ENCODE measurements around the gene TTLL11. TPM values are rescaled to one million over a fixed set of nuclear protein-coding genes. Genes with fewer than 3 reads are reported as not detected.

Gene TTLL11
- total and polyA plus RNA-seq, 4 donors: 1.4 to 4.5 (median 3.6) TPM

GRCh38 chr9:121945849-121946248 lies 147.3 kb downstream of the TTLL11 start:
- H3K27me3 ChIP-seq (ENCODE audit: control insufficient read depth in 4 of 4, insufficient read depth in 4 of 4, low read length in 3 of 4): no peaks in the 10 kb centered on the region
- WGBS: 92% methylated on average over 4 of the region's 4 CpGs
- H3K27ac ChIP-seq (ENCODE audit: low read depth in 1 of 2, low read length in 2 of 2): no peak overlapping the region
- H3K4me3 ChIP-seq (ENCODE audit: low read depth in 1 of 3, low read length in 3 of 3): no peak overlapping the region
- H3K9ac ChIP-seq (ENCODE audit: low read depth in 1 of 2, low read length in 2 of 2): no peak overlapping the region
- peaks cover 0 to 8% (median under 1%) of the 10 kb centered on the region in 4 donors for H3K4me1 ChIP-seq (ENCODE audit: control insufficient read depth in 4 of 4, insufficient read depth in 4 of 4, low read length in 3 of 4)
- no peak for DNase-seq (ENCODE audit: low spot score)
- H3K9me3 ChIP-seq (ENCODE audit: control insufficient read depth in 4 of 4, low read length in 3 of 4): no peaks in the 10 kb centered on the region
- no peaks in the 10 kb centered on the region for H3K36me3 ChIP-seq (ENCODE audit: control insufficient read depth in 4 of 4, insufficient read depth in 3 of 4, low read depth in 1 of 4, low read length in 3 of 4)
- TF ChIP-seq YY1 (IDR thresholded peaks at IDR 0.05) (no peak), EGR1 (IDR thresholded peaks at IDR 0.05; ENCODE audit: low read depth in 2 of 2) (no peak), RAD21 (IDR thresholded peaks at IDR 0.05) (no peak), SP1 (IDR thresholded peaks at IDR 0.05) (no peak), MAX (IDR thresholded peaks at IDR 0.05) (no peak), ZBTB33 (IDR thresholded peaks at IDR 0.05) (no peak), HNF4G (IDR thresholded peaks at IDR 0.05) (no peak), REST (IDR thresholded peaks at IDR 0.05) (no peak), TAF1 (conservative IDR thresholded peaks at IDR 0.05) (no peak), FOXA1 (IDR thresholded peaks at IDR 0.05) (no peak), CTCF (IDR thresholded peaks at IDR 0.05; ENCODE audit: low read depth, low read length, missing input control) (no peak), GABPA (IDR thresholded peaks at IDR 0.05 in 1 of 2, conservative IDR thresholded peaks at IDR 0.05 in 1 of 2) (no peak)

GRCh38 chr9:121945281-121945680 lies 147.8 kb downstream of the TTLL11 start:
- no peaks in the 10 kb centered on the region for H3K36me3 ChIP-seq (ENCODE audit: control insufficient read depth in 4 of 4, insufficient read depth in 3 of 4, low read depth in 1 of 4, low read length in 3 of 4)
- 93% methylated on average over 4 of the region's 4 CpGs for WGBS
- no peak for TF ChIP-seq CTCF (IDR thresholded peaks at IDR 0.05; ENCODE audit: low read depth, low read length, missing input control)
- TF ChIP-seq ZBTB33 (IDR thresholded peaks at IDR 0.05): no peak
- TF ChIP-seq GABPA (IDR thresholded peaks at IDR 0.05 in 1 of 2, conservative IDR thresholded peaks at IDR 0.05 in 1 of 2): no peak
- TF ChIP-seq SP1 (IDR thresholded peaks at IDR 0.05): no peak
- no peak for TF ChIP-seq REST (IDR thresholded peaks at IDR 0.05)
- TF ChIP-seq ATF3 (IDR thresholded peaks at IDR 0.05): no peak
- TF ChIP-seq YY1 (IDR thresholded peaks at IDR 0.05): no peak
- TF ChIP-seq MAX (IDR thresholded peaks at IDR 0.05): no peak
- no peak for TF ChIP-seq RAD21 (IDR thresholded peaks at IDR 0.05)

More at GRCh38 chr9:121945281-121945680, 147.8 kb downstream of the TTLL11 start:
- H3K4me3 ChIP-seq (ENCODE audit: low read depth in 1 of 3, low read length in 3 of 3): no peak overlapping the region
- DNase-seq (ENCODE audit: low spot score): no peak
- H3K9ac ChIP-seq (ENCODE audit: low read depth in 1 of 2, low read length in 2 of 2): no peak overlapping the region
- H3K4me1 ChIP-seq (ENCODE audit: control insufficient read depth in 4 of 4, insufficient read depth in 4 of 4, low read length in 3 of 4): peaks cover 0 to 8% (median under 1%) of the 10 kb centered on the region in 4 donors
- no peak overlapping the region for H3K27ac ChIP-seq (ENCODE audit: low read depth in 1 of 2, low read length in 2 of 2)
- H3K9me3 ChIP-seq (ENCODE audit: control insufficient read depth in 4 of 4, low read length in 3 of 4): no peaks in the 10 kb centered on the region
- no peaks in the 10 kb centered on the region for H3K27me3 ChIP-seq (ENCODE audit: control insufficient read depth in 4 of 4, insufficient read depth in 4 of 4, low read length in 3 of 4)
